Mesendoderm (in vitro differentiated cells): ENCODE measurements around the gene CLTCL1.
"Not testable (repeated sequence)": the region's sequence is repeated elsewhere in the genome, so short reads cannot be mapped to it uniquely, and the experiment has no call there.

Experiments used
- DNase-seq: peaks from one replicate; pipeline ENCODE4 v3.0.0; 2013
- H2AK5ac ChIP-seq: 2 replicates; pipeline ENCODE4 v1.6.1; 2013; ENCODE audit warnings: low read length, inconsistent platforms
- H2BK120ac ChIP-seq: 2 replicates; pipeline ENCODE4 v1.6.1; 2013; ENCODE audit warnings: low read depth, mild to moderate bottlenecking, low read length, moderate library complexity, mixed read lengths
- H2BK15ac ChIP-seq: replicated peaks from 2 replicates; pipeline ENCODE4 v1.6.1; 2013; ENCODE audit warnings: low read depth, mild to moderate bottlenecking, moderate library complexity
- H2BK5ac ChIP-seq: 2 replicates; pipeline ENCODE4 v1.6.1; 2013; ENCODE audit warnings: low read length, inconsistent platforms
- H3K18ac ChIP-seq: 2 replicates; pipeline ENCODE4 v1.6.1; 2013; ENCODE audit warnings: mild to moderate bottlenecking, low read length, mixed read lengths
- H3K23ac ChIP-seq: one replicate; pipeline ENCODE4 v1.6.1; 2013; ENCODE audit warnings: low read length
- H3K27ac ChIP-seq: 2 replicates; pipeline ENCODE4 v1.5.1; 2013; ENCODE audit warnings: low read depth, mild to moderate bottlenecking, inconsistent platforms, low read length, moderate library complexity
- H3K27me3 ChIP-seq: 2 replicates; pipeline ENCODE4 v1.6.1; 2013; ENCODE audit warnings: low read length, control low read depth, mild to moderate bottlenecking, inconsistent platforms; ENCODE audit not compliant: insufficient read depth, poor library complexity
- H3K36me3 ChIP-seq: 2 replicates; pipeline ENCODE4 v1.6.1; 2013; ENCODE audit warnings: low read length, inconsistent platforms; ENCODE audit not compliant: control insufficient read depth, insufficient read depth
- H3K4ac ChIP-seq: one replicate; pipeline ENCODE4 v1.6.1; 2013; ENCODE audit warnings: low read depth, mild to moderate bottlenecking, low read length, moderate library complexity
- H3K4me1 ChIP-seq: 2 replicates; pipeline ENCODE4 v1.6.1; 2013; ENCODE audit warnings: low read depth, low read length, inconsistent platforms; ENCODE audit not compliant: control insufficient read depth
- H3K4me2 ChIP-seq: 2 replicates; pipeline ENCODE4 v1.6.1; 2013; ENCODE audit warnings: low read length
- H3K4me3 ChIP-seq: 2 replicates; pipeline ENCODE4 v1.5.1; 2013; ENCODE audit warnings: mild to moderate bottlenecking, low read length
- H3K56ac ChIP-seq: one replicate; pipeline ENCODE4 v1.6.1; 2013; ENCODE audit warnings: low read length
- H3K79me1 ChIP-seq: 2 replicates; pipeline ENCODE4 v1.6.1; 2013; ENCODE audit warnings: low read length, inconsistent platforms
- H3K79me2 ChIP-seq: 2 replicates; pipeline ENCODE4 v1.6.1; 2013; ENCODE audit warnings: mild to moderate bottlenecking, low read length; ENCODE audit not compliant: control insufficient read depth, insufficient read depth
- H3K9ac ChIP-seq: 2 replicates; pipeline ENCODE4 v1.6.1; 2013; ENCODE audit warnings: low read length, inconsistent platforms
- H4K5ac ChIP-seq: one replicate; pipeline ENCODE4 v1.6.1; 2013; ENCODE audit warnings: low read length
- H4K8ac ChIP-seq: one replicate; pipeline ENCODE4 v1.6.1; 2013; ENCODE audit warnings: low read depth, mild to moderate bottlenecking, control low read depth, low read length, moderate library complexity
- WGBS: extraction: QIAGEN DNeasy Blood & Tissue Kit; methylation state at CpG from one replicate; pipeline ENCODE4 v1.1.7; 2013; ENCODE audit warnings: low lambda C conversion rate, missing lambda C conversion rate; ENCODE audit not compliant: insufficient coverage; ENCODE audit errors: extremely low coverage; 5-methylcytosine and 5-hydroxymethylcytosine counted together

CLTCL1 gene

GRCh38 chr22:19258371-19258770, 33.1 kb downstream of the CLTCL1 start:
- no CpG with 5 or more reads among the region's 7 CpGs for WGBS
- no peaks in the 10 kb centered on the region for H3K4me1 ChIP-seq

GRCh38 chr22:19256362-19256761, 35.2 kb downstream of the CLTCL1 start:
- not testable (repeated sequence) for DNase-seq, H3K9ac ChIP-seq, H3K4me1 ChIP-seq, H4K5ac ChIP-seq, H2BK120ac ChIP-seq, H4K8ac ChIP-seq, H3K27me3 ChIP-seq, H2AK5ac ChIP-seq, H3K23ac ChIP-seq, H3K18ac ChIP-seq, H3K79me2 ChIP-seq, H3K4ac ChIP-seq, H3K56ac ChIP-seq, H3K27ac ChIP-seq, H3K36me3 ChIP-seq, H2BK5ac ChIP-seq, H3K4me3 ChIP-seq, H3K4me2 ChIP-seq, H2BK15ac ChIP-seq, H3K79me1 ChIP-seq
- WGBS, result no CpG with 5 or more reads among the region's 8 CpGs

More at GRCh38 chr22:19258371-19258770, 33.1 kb downstream of the CLTCL1 start:
- Histone ChIP-seq H3K4ac (no peak overlapping the region), H2AK5ac (no peak overlapping the region), H3K18ac (no peak overlapping the region), H3K4me3 (no peak overlapping the region), H3K27me3 (no peaks in the 10 kb centered on the region), H3K56ac (no peak overlapping the region), H3K79me2 (no peaks in the 10 kb centered on the region), H4K8ac (no peak overlapping the region), H3K79me1 (no peaks in the 10 kb centered on the region), H2BK15ac (no peak overlapping the region), H3K36me3 (no peaks in the 10 kb centered on the region), H3K4me2 (no peak overlapping the region), H2BK120ac (no peak overlapping the region), H3K23ac (no peak overlapping the region), H3K27ac (no peak overlapping the region), H3K9ac (no peak overlapping the region), H4K5ac (no peak overlapping the region), H2BK5ac (no peak overlapping the region)
- DNase-seq, result no peak

- Histone ChIP-seq H3K9ac (no peak overlapping the region), H2BK5ac (no peak overlapping the region), H2BK120ac (no peak overlapping the region), H3K56ac (no peak overlapping the region), H3K27ac (no peak overlapping the region), H3K79me1 (no peaks in the 10 kb centered on the region), H3K23ac (no peak overlapping the region), H4K8ac (no peak overlapping the region), H2AK5ac (no peak overlapping the region), H2BK15ac (no peak overlapping the region), H3K4me3 (no peak overlapping the region), H3K18ac (no peak overlapping the region), H3K4ac (no peak overlapping the region), H3K27me3 (no peaks in the 10 kb centered on the region), H4K5ac (no peak overlapping the region), H3K4me2 (no peak overlapping the region), H3K36me3 (peaks cover 2% of the 10 kb centered on the region), H3K79me2 (no peaks in the 10 kb centered on the region), H3K4me1 (no peaks in the 10 kb centered on the region)
- 100% methylated on average over 1 of the region's 12 CpGs for WGBS
- no peak for DNase-seq
These were observed 38.4 kb downstream of the CLTCL1 start for GRCh38 chr22:19253143-19253542.

GRCh38 chr22:19244600-19245352, 46.7 kb downstream of the CLTCL1 start:
- Histone ChIP-seq H3K4me1 (no peaks in the 10 kb centered on the region), H2BK15ac (no peak overlapping the region), H3K79me1 (no peaks in the 10 kb centered on the region), H3K23ac (no peak overlapping the region), H3K79me2 (no peaks in the 10 kb centered on the region), H3K9ac (no peak overlapping the region), H3K36me3 (no peaks in the 10 kb centered on the region), H4K5ac (no peak overlapping the region), H2BK120ac (no peak overlapping the region), H3K4me3 (no peak overlapping the region), H4K8ac (no peak overlapping the region), H2AK5ac (no peak overlapping the region), H3K4me2 (no peak overlapping the region), H3K27ac (no peak overlapping the region), H3K4ac (no peak overlapping the region), H3K56ac (no peak overlapping the region), H3K18ac (no peak overlapping the region), H2BK5ac (no peak overlapping the region), H3K27me3 (no peaks in the 10 kb centered on the region)
- DNase-seq, result no peak
- WGBS, result no CpG with 5 or more reads among the region's 10 CpGs

DNA sequence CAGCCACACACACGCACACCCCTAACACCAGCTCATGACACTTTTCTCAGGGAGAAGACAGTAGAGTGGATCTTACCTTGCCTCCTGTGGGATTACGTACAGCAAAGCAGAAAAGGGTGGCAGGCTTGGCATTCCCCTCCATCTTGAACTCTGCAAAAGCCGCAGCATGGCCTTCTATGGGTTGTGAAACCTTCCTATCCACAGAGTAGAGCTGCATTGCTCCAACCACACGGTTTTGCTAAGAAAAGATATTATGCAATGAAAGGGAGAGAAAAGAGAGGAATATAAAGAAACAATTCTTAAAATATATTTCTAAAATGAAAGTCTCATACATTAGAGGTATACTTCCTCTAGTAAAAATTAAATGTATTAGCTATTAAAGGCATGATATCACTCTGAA, 48.8 kb downstream of the CLTCL1 start:
- WGBS, result no CpG with 5 or more reads among the region's 4 CpGs
- H3K79me1 ChIP-seq, result no peaks in the 10 kb centered on the region

DNA sequence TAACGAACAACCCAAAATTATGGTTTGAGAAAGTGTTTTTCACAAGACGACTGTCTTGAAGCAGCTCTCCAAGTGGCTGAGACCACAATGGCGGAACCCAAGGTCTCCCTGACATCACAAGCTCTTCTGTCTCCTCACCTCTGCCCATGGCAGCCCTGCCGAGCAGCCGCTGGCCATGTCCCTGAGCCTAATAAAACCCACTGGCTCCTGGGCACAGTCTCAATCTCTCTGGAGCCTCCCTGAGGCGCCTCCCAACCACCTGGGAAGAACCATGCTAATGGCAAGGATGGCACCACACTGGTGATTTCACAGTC, 50.0 kb downstream of the CLTCL1 start:
- WGBS, result no CpG with 5 or more reads among the region's 6 CpGs
- H3K4me2 ChIP-seq, result no peak overlapping the region
- H2AK5ac ChIP-seq, result no peak overlapping the region
- H2BK5ac ChIP-seq, result no peak overlapping the region
- no peak overlapping the region for H3K27ac ChIP-seq
- H3K36me3 ChIP-seq, result no peaks in the 10 kb centered on the region
- no peaks in the 10 kb centered on the region for H3K27me3 ChIP-seq
- no peak overlapping the region for H2BK120ac ChIP-seq
- no peak overlapping the region for H2BK15ac ChIP-seq
- no peak overlapping the region for H4K5ac ChIP-seq
- no peak overlapping the region for H3K4ac ChIP-seq
- no peak overlapping the region for H3K9ac ChIP-seq
- no peak for DNase-seq
- no peaks in the 10 kb centered on the region for H3K79me1 ChIP-seq
- H3K18ac ChIP-seq, result no peak overlapping the region
- H3K4me1 ChIP-seq, result no peaks in the 10 kb centered on the region
- H3K23ac ChIP-seq, result no peak overlapping the region
- H4K8ac ChIP-seq, result no peak overlapping the region
- no peak overlapping the region for H3K56ac ChIP-seq
- H3K4me3 ChIP-seq, result no peak overlapping the region
- no peaks in the 10 kb centered on the region for H3K79me2 ChIP-seq

More for the DNA sequence above, 48.8 kb downstream of the CLTCL1 start:
- Histone ChIP-seq H4K8ac (no peak overlapping the region), H2AK5ac (no peak overlapping the region), H3K36me3 (no peaks in the 10 kb centered on the region), H3K23ac (no peak overlapping the region), H2BK15ac (no peak overlapping the region), H3K4me3 (no peak overlapping the region), H3K56ac (no peak overlapping the region), H2BK5ac (no peak overlapping the region), H3K9ac (no peak overlapping the region), H3K27me3 (no peaks in the 10 kb centered on the region), H3K4me2 (no peak overlapping the region), H3K4ac (no peak overlapping the region), H3K27ac (no peak overlapping the region), H2BK120ac (no peak overlapping the region), H3K18ac (no peak overlapping the region), H3K79me2 (no peaks in the 10 kb centered on the region), H4K5ac (no peak overlapping the region), H3K4me1 (no peaks in the 10 kb centered on the region)
- no peak for DNase-seq
